ENCODE measurements around the gene TERT.

Gene TERT

DNA sequence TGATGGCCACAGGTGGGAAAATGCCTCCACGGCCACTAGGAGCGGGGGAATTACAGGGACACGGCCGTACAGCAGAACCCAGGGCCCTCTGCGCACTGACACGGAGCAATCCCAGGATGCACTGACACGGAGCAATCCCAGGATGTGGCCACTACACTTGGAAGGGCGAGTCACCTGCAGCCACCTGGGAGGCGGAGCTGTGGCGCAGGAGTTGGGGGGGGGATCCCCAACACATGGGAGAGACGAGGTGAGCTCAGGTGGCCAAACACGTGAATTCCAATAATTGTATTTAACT is 43.3 kb upstream of the TERT start:
- H3K9ac ChIP-seq (ENCODE audit: low read length): no peak overlapping the region
- TF ChIP-seq EZH2phosphoT487 (IDR thresholded peaks at IDR 0.05; ENCODE audit: low read depth): no peak
- no peak overlapping the region for H3K27ac ChIP-seq (ENCODE audit: low read length)
- H2AFZ ChIP-seq (ENCODE audit: low read depth, low read length): no peak overlapping the region
- no peak overlapping the region for H3K4me2 ChIP-seq (ENCODE audit: low read length)
- peaks cover 34% of the 10 kb centered on the region for H3K36me3 ChIP-seq (replicated peaks; ENCODE audit: low read depth, low read length)
- H3K4me1 ChIP-seq (ENCODE audit: low read length): peaks cover 17% of the 10 kb centered on the region
- no peaks in the 10 kb centered on the region for H3K9me3 ChIP-seq (ENCODE audit: insufficient read depth, low read length)
- peaks cover 4% of the 10 kb centered on the region for H4K20me1 ChIP-seq (ENCODE audit: insufficient read depth, low read length)
- peaks cover 14% of the 10 kb centered on the region for H3K79me2 ChIP-seq (ENCODE audit: low read length)
- H3K4me3 ChIP-seq (ENCODE audit: low read length): no peak overlapping the region
- no peaks in the 10 kb centered on the region for H3K27me3 ChIP-seq (ENCODE audit: low read depth, low read length)

- Histone ChIP-seq H3K36me3 (replicated peaks; ENCODE audit: low read depth, low read length) (peaks cover 35% of the 10 kb centered on the region), H2AFZ (ENCODE audit: low read depth, low read length) (no peak overlapping the region), H4K20me1 (ENCODE audit: insufficient read depth, low read length) (peaks cover 4% of the 10 kb centered on the region), H3K4me1 (ENCODE audit: low read length) (peaks cover 14% of the 10 kb centered on the region), H3K27me3 (ENCODE audit: low read depth, low read length) (no peaks in the 10 kb centered on the region), H3K79me2 (ENCODE audit: low read length) (peaks cover 12% of the 10 kb centered on the region; the same call in 1 of the 2 replicates), H3K9ac (ENCODE audit: low read length) (no peak overlapping the region), H3K4me3 (ENCODE audit: low read length) (no peak overlapping the region), H3K9me3 (ENCODE audit: insufficient read depth, low read length) (no peaks in the 10 kb centered on the region), H3K4me2 (ENCODE audit: low read length) (no peak overlapping the region), H3K27ac (ENCODE audit: low read length) (no peak overlapping the region)
- TF ChIP-seq CTCF (IDR thresholded peaks at IDR 0.05; ENCODE audit: low read depth, low read length) (no peak), EZH2phosphoT487 (IDR thresholded peaks at IDR 0.05; ENCODE audit: low read depth) (no peak)
Observed at GRCh38 chr5:1337489-1338195, 42.8 kb upstream of the TERT start.

DNA sequence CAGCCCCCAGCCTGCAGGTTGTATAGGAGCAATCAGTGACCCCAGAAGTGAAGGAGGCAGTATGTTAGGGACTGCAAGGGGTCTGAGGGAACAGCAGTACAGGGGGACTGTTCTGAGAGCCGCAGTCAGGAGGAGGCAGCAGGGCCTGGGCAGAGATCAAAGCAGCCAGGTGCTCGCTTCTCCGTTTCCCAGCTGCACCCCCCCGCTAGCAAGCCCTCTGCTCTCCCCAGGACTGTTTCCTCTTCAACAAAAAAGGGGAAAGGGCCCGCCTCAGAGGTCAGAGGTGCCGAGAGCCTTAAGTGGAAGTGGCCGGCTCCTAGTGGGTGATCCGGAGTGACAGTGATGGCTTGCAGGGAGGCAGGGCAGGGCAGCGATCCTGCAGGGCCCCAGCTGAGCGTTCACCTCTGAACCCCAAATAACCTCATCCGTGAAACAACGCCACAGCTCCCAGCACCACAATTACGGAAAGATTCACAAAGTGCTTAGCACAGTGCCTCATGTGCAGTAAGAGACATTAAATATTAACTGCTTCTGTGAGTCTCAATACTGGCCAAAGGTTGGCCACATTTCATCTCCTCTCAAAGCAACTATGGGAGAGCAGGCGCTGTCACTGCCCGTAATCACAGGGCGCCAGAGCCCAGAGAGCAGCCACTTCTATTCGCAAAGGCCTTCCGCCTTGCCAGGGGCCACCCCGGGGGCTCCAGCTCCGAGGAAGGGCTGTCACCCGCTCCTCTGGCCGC is 42.1 kb upstream of the TERT start:
- no peak overlapping the region for H3K9ac ChIP-seq (ENCODE audit: low read length)
- H3K27ac ChIP-seq (ENCODE audit: low read length): no peak overlapping the region
- no peak overlapping the region for H3K4me2 ChIP-seq (ENCODE audit: low read length)
- peaks cover 7% of the 10 kb centered on the region for H3K4me1 ChIP-seq (ENCODE audit: low read length)
- H2AFZ ChIP-seq (ENCODE audit: low read depth, low read length): no peak overlapping the region
- peaks cover 35% of the 10 kb centered on the region for H3K36me3 ChIP-seq (replicated peaks; ENCODE audit: low read depth, low read length)
- no peaks in the 10 kb centered on the region for H3K9me3 ChIP-seq (ENCODE audit: insufficient read depth, low read length)
- no peaks in the 10 kb centered on the region for H3K27me3 ChIP-seq (ENCODE audit: low read depth, low read length)
- H4K20me1 ChIP-seq (ENCODE audit: insufficient read depth, low read length): peaks cover 4% of the 10 kb centered on the region
- H3K79me2 ChIP-seq (ENCODE audit: low read length): peaks cover 9% of the 10 kb centered on the region; the same call in 1 of the 2 replicates
- H3K4me3 ChIP-seq (ENCODE audit: low read length): no peak overlapping the region
- no peak for TF ChIP-seq CTCF (IDR thresholded peaks at IDR 0.05; ENCODE audit: low read depth, low read length)
- TF ChIP-seq EZH2phosphoT487 (IDR thresholded peaks at IDR 0.05; ENCODE audit: low read depth): no peak

DNA sequence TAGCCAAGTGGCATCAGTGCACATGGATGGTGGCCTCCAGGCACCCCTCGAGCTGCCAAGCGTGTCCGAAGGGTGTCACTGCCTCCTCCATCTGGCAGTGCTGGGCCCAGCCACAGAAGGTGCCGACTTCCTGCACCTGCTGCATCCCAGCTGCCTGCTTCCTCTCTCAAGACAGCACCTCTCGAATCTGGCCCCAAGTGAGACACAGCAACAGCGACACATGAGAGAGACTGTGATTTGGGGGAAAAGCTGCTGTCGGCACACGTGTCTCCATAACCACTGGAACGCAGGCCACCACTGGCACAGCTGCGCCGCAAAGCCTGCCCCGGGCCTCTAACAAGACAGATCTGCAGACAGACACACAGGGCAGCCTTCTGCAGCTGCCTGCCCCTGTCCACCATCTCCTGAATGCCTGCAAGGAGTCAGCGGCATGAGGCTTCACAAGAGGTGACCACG is 41.3 kb upstream of the TERT start:
- H3K27me3 ChIP-seq (ENCODE audit: low read depth, low read length): no peaks in the 10 kb centered on the region
- no peak for TF ChIP-seq CTCF (IDR thresholded peaks at IDR 0.05; ENCODE audit: low read depth, low read length)
- TF ChIP-seq EZH2phosphoT487 (IDR thresholded peaks at IDR 0.05; ENCODE audit: low read depth): no peak
- H4K20me1 ChIP-seq (ENCODE audit: insufficient read depth, low read length): peaks cover 4% of the 10 kb centered on the region
- H3K4me1 ChIP-seq (ENCODE audit: low read length): no peaks in the 10 kb centered on the region
- H3K9me3 ChIP-seq (ENCODE audit: insufficient read depth, low read length): no peaks in the 10 kb centered on the region
- no peak overlapping the region for H3K9ac ChIP-seq (ENCODE audit: low read length)
- H3K4me3 ChIP-seq (ENCODE audit: low read length): no peak overlapping the region
- no peak overlapping the region for H3K27ac ChIP-seq (ENCODE audit: low read length)
- H3K79me2 ChIP-seq (ENCODE audit: low read length): peaks cover 4% of the 10 kb centered on the region; the same call in 1 of the 2 replicates
- H2AFZ ChIP-seq (ENCODE audit: low read depth, low read length): no peak overlapping the region
- peaks cover 30% of the 10 kb centered on the region for H3K36me3 ChIP-seq (replicated peaks; ENCODE audit: low read depth, low read length)
- no peak overlapping the region for H3K4me2 ChIP-seq (ENCODE audit: low read length)
